ENCODE data around the gene ALDH1A1. TPM values are rescaled to one million over a fixed set of nuclear protein-coding genes. Genes with fewer than 3 reads are reported as not detected.

The ALDH1A1 gene
- total and polyA plus RNA-seq, 2 of the 8 experiments (the other 6 are each of a cell fraction or from before 2014, with no cell fraction given), result 0.50 to 0.82 TPM

- TF ChIP-seq SP1 (IDR thresholded peaks at IDR 0.05; ENCODE audit: low read depth, low read length), result no peak
These were observed 32.9 kb upstream of the ALDH1A1 start (continued) for GRCh38 chr9:72985746-72986145.

Data from H1 (cell line).